A549 (cell line): ENCODE results near the gene FGF6. TPM values are rescaled to one million over a fixed set of nuclear protein-coding genes. Genes with fewer than 3 reads are reported as not detected.

Source experiments
- ATAC-seq, 2 experiments: fragments of 200-7000 bp in 1 of 2; fragments of >200 bp in 1 of 2; cut with Nextera tagmentation in 1 of 2; cut with Tn5 transposase in 1 of 2; 3 replicates each; pipeline versions ENCODE4 v1.8.0 to v1.9.1; 2018 to 2020; ENCODE audit warnings: mild to moderate bottlenecking in 1 of 2, moderate library complexity in 1 of 2
- CTCF ChIA-PET: fragments of 300-600 bp; sonication (Branson Sonifier 250); formaldehyde crosslinking; extraction: SDS; loops from one replicate; lab custom pipeline; 2021; ENCODE audit warnings: antibody characterized with exemption, inconsistent platforms; lab: Yijun Ruan, JAX
- POLR2A ChIA-PET: fragments of 350-600 bp; formaldehyde crosslinking; extraction: SDS; loops from one replicate; lab custom pipeline; 2021; ENCODE audit warnings: antibody characterized with exemption, inconsistent platforms; lab: Yijun Ruan, JAX
- DNase-seq, 2 experiments: peaks; one replicate each; pipeline versions ENCODE4 v3.0.0 to v3.0.0-alpha.2; 2011 to 2016; ENCODE audit warnings: low read depth in 1 of 2, low spot score in 1 of 2
- FAIRE-seq: peaks from 2 replicates; lab custom pipeline; 2011; peaks lifted over from hg19 to GRCh38; lab: Jason Lieb, UNC
- H3K27ac ChIP-seq, 2 experiments: fragments of >200 bp; sonication (Bioruptor Twin); formaldehyde crosslinking; 3 replicates each; pipeline ENCODE4 v1.5.1; 2016 to 2017
- H3K4me1 ChIP-seq: fragments of >200 bp; sonication (Bioruptor Twin); formaldehyde crosslinking; 3 replicates; pipeline ENCODE4 v1.6.1; 2016
- H3K4me2 ChIP-seq: fragments of >200 bp; sonication (Bioruptor Twin); formaldehyde crosslinking; 3 replicates; pipeline ENCODE4 v1.6.1; 2016
- H3K4me3 ChIP-seq: fragments of >200 bp; sonication (Bioruptor Twin); formaldehyde crosslinking; 3 replicates; pipeline ENCODE4 v1.5.1; 2016
- H3K9me3 ChIP-seq: fragments of >200 bp; sonication (Bioruptor Twin); formaldehyde crosslinking; 3 replicates; pipeline ENCODE4 v1.6.1; 2016
- BCL3 ChIP-seq: fragments of >200 bp; sonication (Bioruptor Twin); formaldehyde crosslinking; IDR thresholded peaks from 3 replicates; pipeline ENCODE4 v1.6.1; 2016
- CHD2 ChIP-seq: fragments of 150-350 bp; IDR thresholded peaks from 2 replicates; pipeline ENCODE4 v1.6.1; 2014; ENCODE audit warnings: low read length; ENCODE audit not compliant: partially characterized antibody
- CHD4 ChIP-seq: fragments of 200-600 bp; sonication (generic); IDR thresholded peaks from 2 replicates; pipeline ENCODE4 v1.6.1; 2016; ENCODE audit warnings: antibody characterized with exemption, mild to moderate bottlenecking, borderline replicate concordance
- CTCF ChIP-seq: fragments of >200 bp; sonication (Bioruptor Twin); formaldehyde crosslinking; IDR thresholded peaks from 3 replicates; pipeline ENCODE4 v1.5.1; 2016
- EHF ChIP-seq: fragments of 250-450 bp; sonication (Bioruptor Pico); IDR thresholded peaks from 2 replicates; pipeline ENCODE4 v1.5.0; 2020; ENCODE audit warnings: mild to moderate bottlenecking
- EP300 ChIP-seq, 2 experiments: fragments of >200 bp; sonication (Bioruptor Twin); formaldehyde crosslinking; IDR thresholded peaks; 2 replicates in 1 of 2; 3 replicates in 1 of 2; pipeline ENCODE4 v1.6.1; 2016 to 2017
- ESRRA ChIP-seq: fragments of 150-350 bp; IDR thresholded peaks from 2 replicates; pipeline ENCODE4 v1.6.1; 2014; ENCODE audit warnings: mild to moderate bottlenecking, low read length, borderline replicate concordance
- FOSB ChIP-seq: fragments of 250-450 bp; sonication (Bioruptor Pico); IDR thresholded peaks from 2 replicates; pipeline ENCODE4 v1.5.0; 2020; ENCODE audit warnings: mild to moderate bottlenecking, moderate library complexity
- FOSL2 ChIP-seq, 2 experiments: fragments of 450-650 bp in 1 of 2; fragments of >200 bp in 1 of 2; sonication (Bioruptor Twin) in 1 of 2; formaldehyde crosslinking; IDR thresholded peaks; 2 replicates each; pipeline versions ENCODE4 v1.5.0 to v1.6.1; 2016 to 2020; ENCODE audit warnings: mild to moderate bottlenecking in 1 of 2, moderate library complexity in 1 of 2
- GATA3 ChIP-seq: IDR thresholded peaks from 2 replicates; pipeline ENCODE4 v1.6.1; 2012; ENCODE audit warnings: borderline replicate concordance
- HEYL ChIP-seq: fragments of 250-450 bp; sonication (Bioruptor Pico); IDR thresholded peaks from 2 replicates; pipeline ENCODE4 v1.8.0; 2021; ENCODE audit warnings: mild to moderate bottlenecking, moderate library complexity
- HOXA7 ChIP-seq: fragments of 250-450 bp; sonication (Bioruptor Pico); IDR thresholded peaks from 2 replicates; pipeline ENCODE4 v1.5.0; 2020; ENCODE audit warnings: mild to moderate bottlenecking, moderate library complexity
- HOXB13 ChIP-seq: fragments of 250-450 bp; sonication (Bioruptor Pico); IDR thresholded peaks from 2 replicates; pipeline ENCODE4 v1.5.0; 2020; ENCODE audit warnings: low read depth, mild to moderate bottlenecking, moderate library complexity
- HOXB5 ChIP-seq: fragments of 250-450 bp; sonication (Bioruptor Pico); IDR thresholded peaks from 2 replicates; pipeline ENCODE4 v1.5.0; 2020; ENCODE audit warnings: mild to moderate bottlenecking, moderate library complexity
- MAFK ChIP-seq: fragments of 450-650 bp; IDR thresholded peaks from 2 replicates; pipeline ENCODE4 v1.6.1; 2014; ENCODE audit not compliant: partially characterized antibody
- MAZ ChIP-seq: fragments of 150-350 bp; IDR thresholded peaks from 2 replicates; pipeline ENCODE4 v1.6.1; 2014; ENCODE audit warnings: antibody characterized with exemption, low read depth, low read length, borderline replicate concordance
- NPAS2 ChIP-seq: fragments of 250-450 bp; sonication (Bioruptor Pico); IDR thresholded peaks from 2 replicates; pipeline ENCODE4 v1.8.0; 2022; ENCODE audit warnings: mild to moderate bottlenecking, moderate library complexity, borderline replicate concordance
- NR3C1 ChIP-seq: fragments of >200 bp; sonication (Bioruptor Twin); formaldehyde crosslinking; IDR thresholded peaks from 3 replicates; pipeline ENCODE4 v1.6.1; 2017
- POLR2A ChIP-seq: IDR thresholded peaks from 2 replicates; pipeline ENCODE4 v1.6.1; 2012; ENCODE audit warnings: mild to moderate bottlenecking, low read length
- RARB ChIP-seq: fragments of 250-450 bp; sonication (Bioruptor Pico); IDR thresholded peaks from 2 replicates; pipeline ENCODE4 v1.8.0; 2021; ENCODE audit warnings: mild to moderate bottlenecking, moderate library complexity
- RCOR1 ChIP-seq: fragments of 150-350 bp; IDR thresholded peaks from 2 replicates; pipeline ENCODE4 v1.6.1; 2014; ENCODE audit warnings: antibody characterized with exemption, low read length, low read depth
- RFX5 ChIP-seq: fragments of 450-650 bp; IDR thresholded peaks from 2 replicates; pipeline ENCODE4 v1.7.1; 2014; ENCODE audit warnings: antibody characterized with exemption, mild to moderate bottlenecking, moderate library complexity
- SMC3 ChIP-seq: fragments of >200 bp; sonication (Bioruptor Twin); formaldehyde crosslinking; IDR thresholded peaks from 3 replicates; pipeline ENCODE4 v1.6.1; 2018; ENCODE audit warnings: inconsistent platforms
- SREBF2 ChIP-seq: fragments of 450-650 bp; IDR thresholded peaks from 2 replicates; pipeline ENCODE4 v1.6.1; 2014; ENCODE audit warnings: mild to moderate bottlenecking, moderate library complexity
- TP53 ChIP-seq: fragments of 250-450 bp; sonication (Bioruptor Pico); IDR thresholded peaks from 2 replicates; pipeline ENCODE4 v1.5.0; 2021; ENCODE audit warnings: mild to moderate bottlenecking, moderate library complexity
- ZC3H11A ChIP-seq: fragments of 450-650 bp; IDR thresholded peaks from 2 replicates; pipeline ENCODE4 v1.6.1; 2014; ENCODE audit warnings: antibody characterized with exemption, mild to moderate bottlenecking
- ZFP36 ChIP-seq: fragments of 450-650 bp; IDR thresholded peaks from 2 replicates; pipeline ENCODE4 v1.6.1; 2014; ENCODE audit warnings: borderline replicate concordance; ENCODE audit not compliant: partially characterized antibody
- WGBS: methylation state at CpG from one replicate; pipeline ENCODE4 v1.1.6; 2017; ENCODE audit errors: missing lambda C conversion rate; 5-methylcytosine and 5-hydroxymethylcytosine counted together
- polyA plus RNA-seq, 4 experiments: library from polyadenylated mRNA; depleted of rRNA in 3 of 4; stranded (reverse); fragments of >200 nt; fragmentation: RNase III in 1 of 4; extraction: RNeasy Plus Mini Kit Qiagen cat#74134 plus additional on column Dnase treatment in 1 of 4; gene quantifications; 2 replicates in 3 of 4; 3 replicates in 1 of 4; pipeline ENCODE4 v1.2.3, GENCODE V29; 2011 to 2017
- TF ChIP-seq, protein P1 (sequence below): IDR thresholded peaks from 2 replicates; pipeline ENCODE4 v1.6.1; 2012
- TF ChIP-seq, protein P2 (sequence below): fragments of 150-350 bp; IDR thresholded peaks from 2 replicates; pipeline ENCODE4 v1.6.1; 2014; ENCODE audit warnings: low read depth, mild to moderate bottlenecking, low read length
- TF ChIP-seq, protein P3 (sequence below): fragments of 250-450 bp; sonication (Bioruptor Pico); IDR thresholded peaks from 2 replicates; pipeline ENCODE4 v1.5.0; 2021; ENCODE audit warnings: mild to moderate bottlenecking, moderate library complexity, borderline replicate concordance

Gene FGF6
- polyA plus RNA-seq, 2 of the 4 experiments (the other 2 are of a cell fraction), result not detected

DNA sequence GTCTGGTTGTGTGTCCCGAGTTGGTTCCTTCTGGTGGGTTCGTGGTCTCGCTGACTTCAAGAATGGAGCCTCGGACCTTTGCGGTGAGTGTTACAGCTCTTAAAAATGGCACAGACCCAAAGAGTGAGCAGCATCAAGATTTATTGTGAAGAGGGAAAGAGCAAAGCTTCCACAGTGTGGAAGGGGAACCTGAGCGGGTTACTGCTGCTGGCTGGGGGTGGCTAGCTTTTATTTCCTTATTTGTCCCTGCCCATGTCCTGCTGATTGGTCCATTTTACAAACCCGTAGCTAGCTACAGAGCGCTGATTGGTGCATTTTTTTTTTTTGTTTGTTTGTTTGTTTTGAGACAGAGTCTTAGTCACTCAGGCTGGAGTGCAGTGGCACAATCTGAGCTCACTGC is 29.3 kb downstream of the FGF6 start:
- no peak for DNase-seq
- no peak overlapping the region for H3K4me3 ChIP-seq
- TF ChIP-seq RARB (CRISPR knock-in tag) (no peak), ZC3H11A (no peak), HEYL (no peak), NPAS2 (CRISPR knock-in tag) (no peak), EP300 (IDR thresholded peaks at IDR 0.05) (no peak), FOSB (CRISPR knock-in tag) (no peak), MAFK (no peak), SMC3 (no peak), HOXB13 (no peak), CHD4 (no peak), TP53 (no peak), CTCF (no peak), FOSL2 (IDR thresholded peaks at IDR 0.05) (no peak), FOSL2 (CRISPR knock-in tag; IDR thresholded peaks at IDR 0.05) (no peak), ZFP36 (no peak), HOXA7 (CRISPR knock-in tag) (no peak), POLR2A (no peak), BCL3 (no peak)
- TF ChIP-seq, protein P1, sequence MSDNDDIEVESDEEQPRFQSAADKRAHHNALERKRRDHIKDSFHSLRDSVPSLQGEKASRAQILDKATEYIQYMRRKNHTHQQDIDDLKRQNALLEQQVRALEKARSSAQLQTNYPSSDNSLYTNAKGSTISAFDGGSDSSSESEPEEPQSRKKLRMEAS, result no peak
- H3K4me2 ChIP-seq, result no peak overlapping the region
- ATAC-seq, result no peak
- 37% methylated on average over 8 of the region's 8 CpGs for WGBS
- ChIA-PET POLR2A (no interaction called here), CTCF (interaction anchor here (2.6 kb wide), 1 partner anchor 110 kb away, joined by 9 read pairs; no protein-coding TSS in a partner anchor)
- no peak for FAIRE-seq
- no peaks in the 10 kb centered on the region for H3K4me1 ChIP-seq
- no peak overlapping the region for H3K27ac ChIP-seq
- no peaks in the 10 kb centered on the region; the same call in 2 of the 3 replicates for H3K9me3 ChIP-seq

DNA sequence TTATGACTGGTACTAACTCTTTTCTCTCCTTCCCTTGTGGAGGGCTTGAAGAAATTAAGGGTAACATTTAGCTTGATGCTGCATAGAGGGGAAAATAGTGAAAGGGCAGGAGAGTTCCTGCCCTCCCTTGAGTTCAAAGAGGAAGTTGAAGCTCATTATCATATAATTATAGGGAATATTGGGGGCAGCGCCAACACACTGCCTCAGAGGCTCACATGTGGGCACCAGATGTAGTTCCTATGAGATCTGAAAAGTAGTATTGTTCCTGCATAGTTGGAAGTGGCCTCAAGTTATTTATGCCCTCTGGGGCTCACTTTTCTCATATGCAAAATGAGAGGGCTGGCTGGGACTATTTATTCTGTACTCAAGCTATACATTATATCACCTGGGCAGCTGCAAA is 33.1 kb downstream of the FGF6 start:
- Histone ChIP-seq H3K9me3 (no peaks in the 10 kb centered on the region; the same call in 2 of the 3 replicates), H3K4me1 (no peaks in the 10 kb centered on the region), H3K4me3 (no peak overlapping the region), H3K27ac (no peak overlapping the region), H3K4me2 (no peak overlapping the region)
- ChIA-PET POLR2A (no interaction called here), CTCF (interaction anchor here (0.8 to 2.1 kb wide), 3 partner anchors 9 to 24 kb away, joined by 3 to 6 read pairs (median 3); no protein-coding TSS in a partner anchor)
- DNase-seq (no peak), ATAC-seq (no peak), FAIRE-seq (no peak)
- 16% methylated on average over 1 of the region's 1 CpG for WGBS
- TF ChIP-seq NR3C1 (no peak), CHD2 (no peak), RCOR1 (no peak), HEYL (no peak), GATA3 (no peak), EHF (no peak), ESRRA (no peak), EP300 (IDR thresholded peaks at IDR 0.05) (no peak), SREBF2 (no peak), RFX5 (no peak), HOXB5 (no peak), MAZ (no peak)
- TF ChIP-seq, protein P2, sequence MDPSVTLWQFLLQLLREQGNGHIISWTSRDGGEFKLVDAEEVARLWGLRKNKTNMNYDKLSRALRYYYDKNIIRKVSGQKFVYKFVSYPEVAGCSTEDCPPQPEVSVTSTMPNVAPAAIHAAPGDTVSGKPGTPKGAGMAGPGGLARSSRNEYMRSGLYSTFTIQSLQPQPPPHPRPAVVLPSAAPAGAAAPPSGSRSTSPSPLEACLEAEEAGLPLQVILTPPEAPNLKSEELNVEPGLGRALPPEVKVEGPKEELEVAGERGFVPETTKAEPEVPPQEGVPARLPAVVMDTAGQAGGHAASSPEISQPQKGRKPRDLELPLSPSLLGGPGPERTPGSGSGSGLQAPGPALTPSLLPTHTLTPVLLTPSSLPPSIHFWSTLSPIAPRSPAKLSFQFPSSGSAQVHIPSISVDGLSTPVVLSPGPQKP, result no peak
- TF ChIP-seq, protein P3, sequence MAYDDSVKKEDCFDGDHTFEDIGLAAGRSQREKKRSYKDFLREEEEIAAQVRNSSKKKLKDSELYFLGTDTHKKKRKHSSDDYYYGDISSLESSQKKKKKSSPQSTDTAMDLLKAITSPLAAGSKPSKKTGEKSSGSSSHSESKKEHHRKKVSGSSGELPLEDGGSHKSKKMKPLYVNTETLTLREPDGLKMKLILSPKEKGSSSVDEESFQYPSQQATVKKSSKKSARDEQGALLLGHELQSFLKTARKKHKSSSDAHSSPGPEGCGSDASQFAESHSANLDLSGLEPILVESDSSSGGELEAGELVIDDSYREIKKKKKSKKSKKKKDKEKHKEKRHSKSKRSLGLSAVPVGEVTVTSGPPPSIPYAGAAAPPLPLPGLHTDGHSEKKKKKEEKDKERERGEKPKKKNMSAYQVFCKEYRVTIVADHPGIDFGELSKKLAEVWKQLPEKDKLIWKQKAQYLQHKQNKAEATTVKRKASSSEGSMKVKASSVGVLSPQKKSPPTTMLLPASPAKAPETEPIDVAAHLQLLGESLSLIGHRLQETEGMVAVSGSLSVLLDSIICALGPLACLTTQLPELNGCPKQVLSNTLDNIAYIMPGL, result no peak
- TF ChIP-seq, protein P1, result no peak
